Karpas-422 (cell line): ENCODE results near the gene MKX. TPM values are rescaled to one million over a fixed set of nuclear protein-coding genes. Genes with fewer than 3 reads are reported as not detected.
"Not testable (repeated sequence)": the region's sequence is repeated elsewhere in the genome, so short reads cannot be mapped to it uniquely, and the experiment has no call there.

Experiments used
- DNase-seq: peaks from one replicate; pipeline ENCODE4 v3.0.0-alpha.2; 2015
- H2AFZ ChIP-seq: fragments of 200-600 bp; sonication (generic); 2 replicates; pipeline ENCODE4 v1.6.1; 2014; ENCODE audit warnings: antibody characterized with exemption, low read length, mixed read lengths
- H3K27ac ChIP-seq: fragments of 200-600 bp; sonication (generic); 2 replicates; pipeline ENCODE4 v1.5.1; 2014; ENCODE audit warnings: mild to moderate bottlenecking, low read length, moderate library complexity
- H3K27me3 ChIP-seq: fragments of 200-600 bp; sonication (generic); 2 replicates; pipeline ENCODE4 v1.6.1; 2014; ENCODE audit warnings: low read length, mixed read lengths
- H3K36me3 ChIP-seq: fragments of 200-600 bp; sonication (generic); 2 replicates; pipeline ENCODE4 v1.6.1; 2014; ENCODE audit warnings: low read length, mixed read lengths; ENCODE audit not compliant: insufficient read depth
- H3K4me1 ChIP-seq: fragments of 200-600 bp; sonication (generic); 2 replicates; pipeline ENCODE4 v1.6.1; 2014; ENCODE audit warnings: mild to moderate bottlenecking, low read length, mixed read lengths
- H3K4me2 ChIP-seq: fragments of 200-600 bp; sonication (generic); 2 replicates; pipeline ENCODE4 v1.6.1; 2014; ENCODE audit warnings: low read length, low read depth, mild to moderate bottlenecking; ENCODE audit not compliant: poor library complexity, severe bottlenecking
- H3K4me3 ChIP-seq: fragments of 200-600 bp; sonication (generic); 2 replicates; pipeline ENCODE4 v1.5.1; 2014; ENCODE audit warnings: mild to moderate bottlenecking, antibody characterized with exemption, low read length, mixed read lengths
- H3K79me2 ChIP-seq: fragments of 200-600 bp; sonication (generic); 2 replicates; pipeline ENCODE4 v1.6.1; 2014; ENCODE audit warnings: mild to moderate bottlenecking, low read length, mixed read lengths
- H3K9ac ChIP-seq: fragments of 200-600 bp; sonication (generic); 2 replicates; pipeline ENCODE4 v1.6.0; 2014; ENCODE audit warnings: low read length
- H3K9me2 ChIP-seq: fragments of 200-600 bp; sonication (generic), shearing (Covaris generic); replicated peaks from 2 replicates; pipeline ENCODE4 v1.6.0; 2014; ENCODE audit warnings: mild to moderate bottlenecking, low read length, moderate library complexity; ENCODE audit not compliant: insufficient read depth
- H3K9me3 ChIP-seq: fragments of 300-700, 200-600 bp; sonication (generic); 2 replicates; pipeline ENCODE4 v1.6.1; 2014; ENCODE audit warnings: low read length, mixed read lengths
- H4K20me1 ChIP-seq: fragments of 200-600 bp; sonication (generic); 2 replicates; pipeline ENCODE4 v1.6.1; 2014; ENCODE audit warnings: mild to moderate bottlenecking, antibody characterized with exemption, low read length, low read depth; ENCODE audit not compliant: insufficient read depth
- total RNA-seq: library from RNA; depleted of rRNA; stranded (reverse); fragments of >200 nt; shearing (Covaris generic); gene quantifications from 2 replicates; pipeline ENCODE4 v1.2.3, GENCODE V29; 2014; ENCODE audit warnings: low replicate concordance

MKX gene
- total RNA-seq, 1 experiment from 2014 or later, result not detected

- Histone ChIP-seq H3K9ac (no peak overlapping the region), H3K36me3 (no peaks in the 10 kb centered on the region), H3K27me3 (no peaks in the 10 kb centered on the region), H3K4me1 (no peaks in the 10 kb centered on the region), H3K4me3 (no peak overlapping the region), H3K79me2 (no peaks in the 10 kb centered on the region), H4K20me1 (no peaks in the 10 kb centered on the region), H3K27ac (no peak overlapping the region), H3K4me2 (no peak overlapping the region), H3K9me2 (no peaks in the 10 kb centered on the region), H2AFZ (no peak overlapping the region), H3K9me3 (no peaks in the 10 kb centered on the region)
- no peak for DNase-seq
Measured at GRCh38 chr10:27683226-27683625, 62.4 kb downstream of the MKX start.

- H2AFZ ChIP-seq, DNase-seq, H3K79me2 ChIP-seq, H3K4me3 ChIP-seq, H3K36me3 ChIP-seq, H3K4me1 ChIP-seq, H4K20me1 ChIP-seq, H3K9me2 ChIP-seq, H3K4me2 ChIP-seq, H3K9me3 ChIP-seq, H3K9ac ChIP-seq, H3K27me3 ChIP-seq, H3K27ac ChIP-seq: not testable (repeated sequence)
Measured at GRCh38 chr10:27681795-27682194, 63.8 kb downstream of the MKX start.

GRCh38 chr10:27680691-27681605, 64.7 kb downstream of the MKX start:
- DNase-seq, result peak; percentile 46
- H3K27ac ChIP-seq, result no peak overlapping the region
- H3K9me2 ChIP-seq, result no peaks in the 10 kb centered on the region
- H3K27me3 ChIP-seq, result no peaks in the 10 kb centered on the region
- H3K9ac ChIP-seq, result no peak overlapping the region
- no peaks in the 10 kb centered on the region for H3K79me2 ChIP-seq
- H3K4me2 ChIP-seq, result no peak overlapping the region
- H4K20me1 ChIP-seq, result no peaks in the 10 kb centered on the region
- H3K9me3 ChIP-seq, result no peaks in the 10 kb centered on the region
- no peak overlapping the region for H3K4me3 ChIP-seq
- no peaks in the 10 kb centered on the region for H3K4me1 ChIP-seq
- H2AFZ ChIP-seq, result no peak overlapping the region
- no peaks in the 10 kb centered on the region for H3K36me3 ChIP-seq

GRCh38 chr10:27680006-27680557, 65.5 kb downstream of the MKX start:
- DNase-seq, result no peak
- no peaks in the 10 kb centered on the region for H3K27me3 ChIP-seq
- no peak overlapping the region for H3K4me3 ChIP-seq
- no peak overlapping the region for H3K9ac ChIP-seq
- no peaks in the 10 kb centered on the region for H3K9me3 ChIP-seq
- no peaks in the 10 kb centered on the region for H3K9me2 ChIP-seq
- H3K4me2 ChIP-seq, result no peak overlapping the region
- no peaks in the 10 kb centered on the region for H3K4me1 ChIP-seq
- H3K79me2 ChIP-seq, result no peaks in the 10 kb centered on the region
- no peak overlapping the region for H2AFZ ChIP-seq
- H3K27ac ChIP-seq, result no peak overlapping the region
- H4K20me1 ChIP-seq, result no peaks in the 10 kb centered on the region
- H3K36me3 ChIP-seq, result no peaks in the 10 kb centered on the region

GRCh38 chr10:27679369-27679912, 66.2 kb downstream of the MKX start:
- H3K9me3 ChIP-seq, result no peaks in the 10 kb centered on the region
- H3K36me3 ChIP-seq, result no peaks in the 10 kb centered on the region
- no peaks in the 10 kb centered on the region for H3K9me2 ChIP-seq
- DNase-seq, result no peak
- H2AFZ ChIP-seq, result no peak overlapping the region
- H3K79me2 ChIP-seq, result no peaks in the 10 kb centered on the region
- H3K4me3 ChIP-seq, result no peak overlapping the region
- no peak overlapping the region for H3K4me2 ChIP-seq
- no peak overlapping the region for H3K9ac ChIP-seq
- no peaks in the 10 kb centered on the region for H4K20me1 ChIP-seq
- no peaks in the 10 kb centered on the region for H3K4me1 ChIP-seq
- H3K27ac ChIP-seq, result no peak overlapping the region
- no peaks in the 10 kb centered on the region for H3K27me3 ChIP-seq

- Histone ChIP-seq H4K20me1 (no peaks in the 10 kb centered on the region), H3K9ac (no peak overlapping the region), H3K9me2 (no peaks in the 10 kb centered on the region), H3K9me3 (no peaks in the 10 kb centered on the region), H3K79me2 (no peaks in the 10 kb centered on the region), H3K4me1 (no peaks in the 10 kb centered on the region), H2AFZ (no peak overlapping the region), H3K27ac (no peak overlapping the region), H3K4me3 (no peak overlapping the region), H3K27me3 (no peaks in the 10 kb centered on the region), H3K4me2 (no peak overlapping the region), H3K36me3 (no peaks in the 10 kb centered on the region)
- no peak for DNase-seq
Measured at GRCh38 chr10:27678166-27678565, 67.5 kb downstream of the MKX start.

- Histone ChIP-seq H2AFZ (no peak overlapping the region), H3K9me3 (no peaks in the 10 kb centered on the region), H3K4me2 (no peak overlapping the region), H3K27ac (no peak overlapping the region), H4K20me1 (no peaks in the 10 kb centered on the region), H3K4me3 (no peak overlapping the region), H3K4me1 (no peaks in the 10 kb centered on the region), H3K27me3 (no peaks in the 10 kb centered on the region), H3K9me2 (no peaks in the 10 kb centered on the region), H3K9ac (no peak overlapping the region), H3K36me3 (no peaks in the 10 kb centered on the region), H3K79me2 (no peaks in the 10 kb centered on the region)
- DNase-seq, result no peak
Measured at GRCh38 chr10:27673065-27673464, 72.6 kb downstream of the MKX start.

GRCh38 chr10:27671821-27672220, 73.8 kb downstream of the MKX start:
- DNase-seq, result no peak
- Histone ChIP-seq H3K36me3 (no peaks in the 10 kb centered on the region), H3K9me2 (no peaks in the 10 kb centered on the region), H3K79me2 (no peaks in the 10 kb centered on the region), H3K27ac (no peak overlapping the region), H2AFZ (no peak overlapping the region), H3K4me1 (no peaks in the 10 kb centered on the region), H4K20me1 (no peaks in the 10 kb centered on the region), H3K27me3 (no peaks in the 10 kb centered on the region), H3K4me3 (no peak overlapping the region), H3K4me2 (no peak overlapping the region), H3K9ac (no peak overlapping the region), H3K9me3 (no peaks in the 10 kb centered on the region)
